Neuronal stem cell (in vitro differentiated cells): ENCODE results near the gene C4orf36.

Source experiments
- DNase-seq: peaks from one replicate; pipeline ENCODE4 v3.0.0-alpha.2; 2013; ENCODE audit warnings: low spot score
- H2AFZ ChIP-seq: one replicate; pipeline ENCODE4 v1.6.1; 2013; ENCODE audit warnings: mild to moderate bottlenecking, low read length, inconsistent platforms
- H2AK5ac ChIP-seq: 2 replicates; pipeline ENCODE4 v1.6.1; 2013; ENCODE audit warnings: low read depth, mild to moderate bottlenecking, inconsistent platforms, low read length, moderate library complexity, mixed read lengths
- H2BK120ac ChIP-seq: 2 replicates; pipeline ENCODE4 v1.6.1; 2013; ENCODE audit warnings: low read depth, mild to moderate bottlenecking, inconsistent platforms, low read length, moderate library complexity, mixed read lengths
- H2BK12ac ChIP-seq: one replicate; pipeline ENCODE4 v1.6.1; 2013; ENCODE audit warnings: low read length, inconsistent platforms
- H2BK15ac ChIP-seq: 2 replicates; pipeline ENCODE4 v1.6.1; 2013; ENCODE audit warnings: mild to moderate bottlenecking, low read length, inconsistent platforms, mixed read lengths
- H2BK5ac ChIP-seq: one replicate; pipeline ENCODE4 v1.6.1; 2013; ENCODE audit warnings: inconsistent platforms, mild to moderate bottlenecking, low read length, moderate library complexity
- H3K14ac ChIP-seq: one replicate; pipeline ENCODE4 v1.6.1; 2013; ENCODE audit warnings: low read length, inconsistent platforms
- H3K18ac ChIP-seq: 2 replicates; pipeline ENCODE4 v1.6.1; 2013; ENCODE audit warnings: low read length, inconsistent platforms
- H3K23ac ChIP-seq: 2 replicates; pipeline ENCODE4 v1.6.1; 2013; ENCODE audit warnings: low read depth, mild to moderate bottlenecking, mixed read lengths, low read length, inconsistent platforms; ENCODE audit not compliant: poor library complexity
- H3K27ac ChIP-seq: replicated peaks from 3 replicates; pipeline ENCODE4 v1.5.1; 2013; ENCODE audit warnings: low read length, inconsistent platforms
- H3K27me3 ChIP-seq, 3 experiments: 2 replicates each; pipeline ENCODE4 v1.6.1; 2013; ENCODE audit warnings: low read length in 3 of 3, mild to moderate bottlenecking in 2 of 3, inconsistent platforms in 1 of 3, low read depth in 1 of 3, mixed read lengths in 1 of 3, moderate library complexity in 1 of 3; ENCODE audit not compliant: control insufficient read depth in 3 of 3, insufficient read depth in 3 of 3
- H3K36me3 ChIP-seq, 2 donors: replicated peaks in 1 of 2; 2 replicates each; pipeline ENCODE4 v1.6.1; 2013; ENCODE audit warnings: low read length in 2 of 2; ENCODE audit not compliant: control insufficient read depth in 2 of 2, insufficient read depth in 2 of 2
- H3K4ac ChIP-seq: 2 replicates; pipeline ENCODE4 v1.6.1; 2013; ENCODE audit warnings: inconsistent platforms, mild to moderate bottlenecking, low read length, moderate library complexity
- H3K4me1 ChIP-seq, 2 donors: 1 replicate in 1 of 2; 2 replicates in 1 of 2; pipeline ENCODE4 v1.6.1; 2013; ENCODE audit warnings: low read length in 2 of 2, low read depth in 1 of 2; ENCODE audit not compliant: control insufficient read depth in 2 of 2, insufficient read depth in 1 of 2
- H3K4me2 ChIP-seq: one replicate; pipeline ENCODE4 v1.6.1; 2013; ENCODE audit warnings: mild to moderate bottlenecking, low read length, inconsistent platforms; ENCODE audit not compliant: insufficient read depth, poor library complexity, severe bottlenecking
- H3K4me3 ChIP-seq, 2 donors: 2 replicates each; pipeline ENCODE4 v1.5.1; 2013; ENCODE audit warnings: low read length in 2 of 2, mild to moderate bottlenecking in 2 of 2, inconsistent platforms in 1 of 2, moderate library complexity in 1 of 2
- H3K79me1 ChIP-seq: one replicate; pipeline ENCODE4 v1.6.1; 2013; ENCODE audit warnings: low read depth, mild to moderate bottlenecking, inconsistent platforms, low read length, moderate library complexity
- H3K9ac ChIP-seq: one replicate; pipeline ENCODE4 v1.6.1; 2013; ENCODE audit warnings: mild to moderate bottlenecking, low read depth, low read length, inconsistent platforms; ENCODE audit not compliant: poor library complexity
- H3K9me3 ChIP-seq, 2 donors: replicated peaks in 1 of 2; 2 replicates each; pipeline versions ENCODE3 to v1.6.1; 2013; ENCODE audit warnings: low read length in 2 of 2, mild to moderate bottlenecking in 2 of 2, inconsistent platforms in 1 of 2, low read depth in 1 of 2, mixed read lengths in 1 of 2, moderate library complexity in 1 of 2; ENCODE audit not compliant: control insufficient read depth in 2 of 2, insufficient read depth in 1 of 2
- H4K8ac ChIP-seq: one replicate; pipeline ENCODE4 v1.6.1; 2013; ENCODE audit warnings: low read depth, mild to moderate bottlenecking, inconsistent platforms, low read length, moderate library complexity
- H4K91ac ChIP-seq: one replicate; pipeline ENCODE4 v1.6.1; 2013; ENCODE audit warnings: low read length, low read depth, mild to moderate bottlenecking, inconsistent platforms; ENCODE audit not compliant: poor library complexity
- WGBS, 2 donors: extraction: QIAGEN DNeasy Blood & Tissue Kit; methylation state at CpG; one replicate each; pipeline ENCODE4 v1.1.7; 2013; ENCODE audit warnings: missing lambda C conversion rate in 2 of 2, mixed read lengths in 1 of 2; ENCODE audit not compliant: insufficient read length in 2 of 2, insufficient replicate concordance in 1 of 2; ENCODE audit errors: extremely low coverage in 2 of 2; 5-methylcytosine and 5-hydroxymethylcytosine counted together

C4orf36 gene

DNA sequence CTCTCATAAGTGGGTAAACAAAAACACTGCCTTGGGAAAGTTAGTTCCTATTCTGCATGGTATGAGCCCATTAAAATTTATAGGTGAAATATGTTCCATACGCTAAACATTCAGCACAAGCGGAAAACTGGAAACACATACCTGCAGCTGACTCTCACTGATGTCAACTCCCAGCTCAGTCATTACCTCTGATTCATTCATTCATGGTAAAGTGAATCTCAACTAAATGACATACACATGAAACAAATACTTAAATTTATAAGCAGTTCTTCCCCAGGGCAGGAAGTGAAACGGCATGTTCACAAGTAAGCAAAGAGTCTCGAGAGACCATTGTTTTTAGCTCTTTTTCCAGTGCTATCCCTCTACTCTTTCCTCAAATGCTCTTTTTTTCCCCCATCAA, 44.7 kb downstream of the C4orf36 start:
- no peak overlapping the region for H3K4me3 ChIP-seq
- DNase-seq: no peak
- no peak overlapping the region for H3K27ac ChIP-seq
- peaks cover 3% of the 10 kb centered on the region in 2 donors for H3K4me1 ChIP-seq
- no peak overlapping the region for H4K8ac ChIP-seq
- H3K27me3 ChIP-seq: peaks cover 0 to 5% (median 0%) of the 10 kb centered on the region in 3 experiments
- H3K9me3 ChIP-seq: peaks cover 0 to 3% of the 10 kb centered on the region in 2 donors
- H2BK5ac ChIP-seq: no peak overlapping the region
- H3K14ac ChIP-seq: no peak overlapping the region
- no peak overlapping the region for H3K23ac ChIP-seq
- H3K36me3 ChIP-seq: no peaks in the 10 kb centered on the region
- H2BK12ac ChIP-seq: no peak overlapping the region
- H2AK5ac ChIP-seq: no peak overlapping the region
- no peaks in the 10 kb centered on the region for H3K79me1 ChIP-seq
- no CpG with 5 or more reads among the region's 4 CpGs for WGBS, 2 donors
- no peak overlapping the region for H2BK120ac ChIP-seq
- H3K18ac ChIP-seq: no peak overlapping the region
- H2BK15ac ChIP-seq: no peak overlapping the region
- H3K9ac ChIP-seq: no peak overlapping the region
- no peak overlapping the region for H4K91ac ChIP-seq
- no peak overlapping the region for H3K4ac ChIP-seq
- no peak overlapping the region for H2AFZ ChIP-seq
- H3K4me2 ChIP-seq: no peak overlapping the region

GRCh38 chr4:86846921-86847320, 45.3 kb downstream of the C4orf36 start:
- H2AK5ac ChIP-seq: no peak overlapping the region
- H3K4ac ChIP-seq: no peak overlapping the region
- peaks cover 0 to 3% of the 10 kb centered on the region in 2 donors for H3K9me3 ChIP-seq
- no peak overlapping the region for H3K4me2 ChIP-seq
- H3K23ac ChIP-seq: no peak overlapping the region
- no peak overlapping the region for H4K91ac ChIP-seq
- H3K79me1 ChIP-seq: no peaks in the 10 kb centered on the region
- no peak overlapping the region for H2BK5ac ChIP-seq
- DNase-seq: no peak
- H2BK120ac ChIP-seq: no peak overlapping the region
- no peak overlapping the region for H4K8ac ChIP-seq
- H3K18ac ChIP-seq: no peak overlapping the region
- H2AFZ ChIP-seq: no peak overlapping the region
- H3K4me1 ChIP-seq: peaks cover 3% of the 10 kb centered on the region in 2 donors
- H3K4me3 ChIP-seq: no peak overlapping the region
- H3K27ac ChIP-seq: no peak overlapping the region
- H3K9ac ChIP-seq: no peak overlapping the region
- H3K36me3 ChIP-seq: no peaks in the 10 kb centered on the region
- H2BK12ac ChIP-seq: no peak overlapping the region
- H3K14ac ChIP-seq: no peak overlapping the region
- H3K27me3 ChIP-seq: peaks cover 0 to 5% (median 0%) of the 10 kb centered on the region in 3 experiments
- H2BK15ac ChIP-seq: no peak overlapping the region

GRCh38 chr4:86845593-86845992, 46.6 kb downstream of the C4orf36 start:
- no peak for DNase-seq
- no CpG with 5 or more reads among the region's 5 CpGs for WGBS, 2 donors
- no peak overlapping the region for H3K4ac ChIP-seq
- H4K8ac ChIP-seq: no peak overlapping the region
- no peak overlapping the region for H3K14ac ChIP-seq
- no peaks in the 10 kb centered on the region for H3K79me1 ChIP-seq
- no peak overlapping the region for H3K9ac ChIP-seq
- H3K18ac ChIP-seq: no peak overlapping the region
- peaks cover 0 to 5% (median 0%) of the 10 kb centered on the region in 3 experiments for H3K27me3 ChIP-seq
- H3K23ac ChIP-seq: no peak overlapping the region
- H2AFZ ChIP-seq: peak overlapping the region; percentile 51
- H4K91ac ChIP-seq: no peak overlapping the region
- H2BK5ac ChIP-seq: no peak overlapping the region
- H3K36me3 ChIP-seq: no peaks in the 10 kb centered on the region
- H2AK5ac ChIP-seq: no peak overlapping the region
- no peak overlapping the region for H2BK120ac ChIP-seq
- H2BK15ac ChIP-seq: no peak overlapping the region
- H3K4me3 ChIP-seq: no peak overlapping the region
- H3K27ac ChIP-seq: no peak overlapping the region
- peaks cover 0 to 3% of the 10 kb centered on the region in 2 donors for H3K9me3 ChIP-seq
- H2BK12ac ChIP-seq: no peak overlapping the region
- H3K4me1 ChIP-seq: peaks cover 3% of the 10 kb centered on the region in 2 donors
- no peak overlapping the region for H3K4me2 ChIP-seq

- no peaks in the 10 kb centered on the region for H3K36me3 ChIP-seq
- DNase-seq: no peak
- peaks cover 0 to 3% (median 0%) of the 10 kb centered on the region in 3 experiments for H3K27me3 ChIP-seq
- no peak overlapping the region for H2AK5ac ChIP-seq
- no peak overlapping the region for H4K91ac ChIP-seq
- no peaks in the 10 kb centered on the region for H3K79me1 ChIP-seq
- H3K4me3 ChIP-seq: no peak overlapping the region
- no peak overlapping the region for H3K9ac ChIP-seq
- no peak overlapping the region for H3K18ac ChIP-seq
- H3K4me1 ChIP-seq: peaks cover 0 to 3% of the 10 kb centered on the region in 2 donors
- H2BK120ac ChIP-seq: no peak overlapping the region
- no peak overlapping the region for H3K14ac ChIP-seq
- no peak overlapping the region for H4K8ac ChIP-seq
- H3K9me3 ChIP-seq: peaks cover 0 to 3% of the 10 kb centered on the region in 2 donors
- no peak overlapping the region for H3K4me2 ChIP-seq
- no peak overlapping the region for H2BK12ac ChIP-seq
- H2AFZ ChIP-seq: no peak overlapping the region
- no peak overlapping the region for H3K23ac ChIP-seq
- no peak overlapping the region for H3K27ac ChIP-seq
- no CpG with 5 or more reads among the region's 1 CpG for WGBS, 2 donors
- no peak overlapping the region for H2BK5ac ChIP-seq
- no peak overlapping the region for H2BK15ac ChIP-seq
- no peak overlapping the region for H3K4ac ChIP-seq
Measured at GRCh38 chr4:86841309-86841708, 50.9 kb downstream of the C4orf36 start.
